AG09319 (cell line): ENCODE measurements around the gene GSTK1.
"Not testable (repeated sequence)": the region's sequence is repeated elsewhere in the genome, so short reads cannot be mapped to it uniquely, and the experiment has no call there.

Experiments
- DNase-seq: peaks from one replicate; pipeline ENCODE4 v3.0.0-alpha.2; 2010; ENCODE audit warnings: low read depth; ENCODE audit errors: extremely low read depth
- TF ChIP-seq, protein P1 (sequence below): IDR thresholded peaks from 2 replicates; pipeline ENCODE4 v1.5.1; 2011; ENCODE audit warnings: low read depth, mild to moderate bottlenecking, inconsistent platforms, low read length, moderate library complexity

The GSTK1 gene

DNA sequence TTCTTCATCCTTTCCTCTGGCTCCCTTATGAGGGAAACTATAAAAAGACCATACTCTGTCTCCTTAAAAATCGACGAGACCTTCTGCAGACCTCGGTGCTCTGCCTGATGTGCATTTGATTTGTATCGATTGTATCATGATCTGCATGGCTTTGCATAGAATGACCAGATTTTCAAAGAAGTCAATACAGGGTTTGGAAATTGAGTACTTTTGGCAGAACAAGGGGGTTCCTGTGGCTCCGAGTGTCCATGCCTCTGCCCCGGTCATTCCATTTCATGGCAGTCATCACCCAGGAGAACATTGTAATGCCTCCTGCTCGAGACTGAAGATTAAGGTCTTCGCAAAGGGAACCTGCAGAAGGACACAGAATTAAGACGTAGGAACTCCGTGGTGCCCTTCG lies 25.6 kb downstream of the GSTK1 start:
- no peak for DNase-seq
- TF ChIP-seq, protein P1, sequence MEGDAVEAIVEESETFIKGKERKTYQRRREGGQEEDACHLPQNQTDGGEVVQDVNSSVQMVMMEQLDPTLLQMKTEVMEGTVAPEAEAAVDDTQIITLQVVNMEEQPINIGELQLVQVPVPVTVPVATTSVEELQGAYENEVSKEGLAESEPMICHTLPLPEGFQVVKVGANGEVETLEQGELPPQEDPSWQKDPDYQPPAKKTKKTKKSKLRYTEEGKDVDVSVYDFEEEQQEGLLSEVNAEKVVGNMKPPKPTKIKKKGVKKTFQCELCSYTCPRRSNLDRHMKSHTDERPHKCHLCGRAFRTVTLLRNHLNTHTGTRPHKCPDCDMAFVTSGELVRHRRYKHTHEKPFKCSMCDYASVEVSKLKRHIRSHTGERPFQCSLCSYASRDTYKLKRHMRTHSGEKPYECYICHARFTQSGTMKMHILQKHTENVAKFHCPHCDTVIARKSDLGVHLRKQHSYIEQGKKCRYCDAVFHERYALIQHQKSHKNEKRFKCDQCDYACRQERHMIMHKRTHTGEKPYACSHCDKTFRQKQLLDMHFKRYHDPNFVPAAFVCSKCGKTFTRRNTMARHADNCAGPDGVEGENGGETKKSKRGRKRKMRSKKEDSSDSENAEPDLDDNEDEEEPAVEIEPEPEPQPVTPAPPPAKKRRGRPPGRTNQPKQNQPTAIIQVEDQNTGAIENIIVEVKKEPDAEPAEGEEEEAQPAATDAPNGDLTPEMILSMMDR: no peak

DNA sequence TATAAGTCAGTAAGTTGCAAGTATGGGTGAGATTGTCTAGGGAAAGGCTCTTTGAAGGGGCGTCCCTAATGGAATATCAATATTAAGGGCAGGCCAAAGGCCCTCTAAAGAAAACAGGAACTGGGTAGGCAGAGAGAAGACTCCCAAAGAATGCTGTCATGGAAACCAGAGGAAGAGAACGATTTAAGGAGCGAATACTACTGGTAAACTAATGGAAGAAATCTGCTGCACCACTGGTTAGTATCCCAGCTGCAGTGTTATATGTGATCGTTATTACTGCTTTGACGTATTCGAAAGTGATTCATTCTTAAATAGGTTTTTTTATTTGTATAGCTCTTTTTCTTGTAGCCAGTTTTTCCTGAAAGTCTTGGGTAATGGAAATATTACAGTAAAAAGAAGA lies 26.2 kb downstream of the GSTK1 start:
- TF ChIP-seq, protein P1: no peak
- no peak for DNase-seq

DNA sequence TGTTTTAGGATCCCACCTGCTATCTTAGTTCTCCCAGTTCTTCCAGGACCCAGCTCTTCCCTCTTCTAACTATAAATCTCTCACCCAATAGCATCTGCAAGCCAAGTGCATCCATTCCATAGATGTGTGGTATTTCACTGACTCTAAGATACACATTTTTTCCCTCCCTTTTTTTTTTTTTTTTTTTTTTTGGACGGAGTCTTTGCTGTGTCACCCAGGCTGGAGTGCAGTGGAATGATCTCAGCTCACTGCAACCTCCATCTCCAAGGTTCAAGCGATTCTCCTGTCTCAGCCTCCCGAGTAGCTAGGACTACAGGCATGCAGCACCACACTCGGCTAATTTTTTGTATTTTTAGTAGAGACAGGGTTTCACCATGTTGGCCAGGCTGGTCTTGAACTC lies 26.6 kb downstream of the GSTK1 start:
- not testable (repeated sequence) for DNase-seq

DNA sequence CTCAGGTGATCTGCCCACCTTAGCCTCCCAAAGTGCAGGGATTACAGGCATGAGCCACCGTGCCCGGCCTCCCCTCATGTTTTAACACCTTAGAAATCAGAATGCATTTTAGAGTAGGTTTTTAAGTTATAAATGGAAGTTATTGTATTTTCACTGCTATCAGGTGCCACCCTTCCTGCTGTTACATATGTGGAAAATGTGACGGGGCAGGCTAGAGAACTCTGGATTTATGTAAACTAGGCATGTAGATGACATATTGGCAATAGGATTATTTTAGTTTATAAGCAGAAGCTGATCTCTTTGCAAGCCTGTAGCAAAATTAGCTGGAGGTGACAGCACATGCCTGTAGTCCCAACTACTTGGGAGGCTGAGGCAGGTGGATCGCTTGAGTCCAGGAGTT lies 27.1 kb downstream of the GSTK1 start:
- DNase-seq: no peak

DNA sequence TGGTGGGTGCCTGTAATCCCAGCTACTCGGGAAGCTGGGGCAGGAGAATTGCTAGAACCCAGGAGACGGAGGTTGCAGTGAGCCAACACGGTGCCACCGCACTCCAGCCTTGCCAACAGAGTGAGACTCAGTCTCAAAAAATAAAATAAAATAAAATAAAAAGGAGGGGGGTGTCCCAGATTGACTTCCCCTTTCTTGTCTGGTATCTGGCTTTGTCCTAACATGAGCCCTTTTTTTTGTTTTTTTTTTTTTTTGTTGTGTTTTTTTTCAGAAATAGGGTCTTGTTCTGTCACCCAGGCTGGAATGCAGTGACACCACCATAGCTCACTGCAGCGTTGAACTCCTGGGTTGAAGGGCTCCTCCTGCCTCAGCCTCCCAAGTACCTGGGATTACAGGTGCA lies 29.6 kb downstream of the GSTK1 start:
- no peak for DNase-seq
- TF ChIP-seq, protein P1: no peak

More for the DNA sequence above, 27.1 kb downstream of the GSTK1 start:
- TF ChIP-seq, protein P1: no peak

DNA sequence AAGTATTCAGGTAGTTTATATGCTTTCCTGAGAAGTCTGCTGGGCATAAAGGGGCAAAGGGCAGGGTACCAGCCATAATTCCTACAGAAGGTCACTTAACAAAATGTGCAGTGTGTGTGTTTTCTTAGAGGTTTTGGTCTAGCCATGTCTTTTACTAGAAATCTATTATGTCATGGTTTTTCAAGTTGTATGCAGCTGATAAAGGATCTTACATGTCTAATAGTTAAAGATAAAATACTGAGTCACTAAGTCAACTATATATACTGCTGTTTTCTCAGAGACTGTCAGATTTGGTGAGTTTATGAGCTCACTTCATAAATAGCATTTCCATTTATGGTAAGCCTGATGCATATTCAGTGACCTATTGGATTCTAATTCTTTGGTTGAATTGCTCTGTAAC lies 32.6 kb downstream of the GSTK1 start:
- TF ChIP-seq, protein P1: no peak
- no peak for DNase-seq

DNA sequence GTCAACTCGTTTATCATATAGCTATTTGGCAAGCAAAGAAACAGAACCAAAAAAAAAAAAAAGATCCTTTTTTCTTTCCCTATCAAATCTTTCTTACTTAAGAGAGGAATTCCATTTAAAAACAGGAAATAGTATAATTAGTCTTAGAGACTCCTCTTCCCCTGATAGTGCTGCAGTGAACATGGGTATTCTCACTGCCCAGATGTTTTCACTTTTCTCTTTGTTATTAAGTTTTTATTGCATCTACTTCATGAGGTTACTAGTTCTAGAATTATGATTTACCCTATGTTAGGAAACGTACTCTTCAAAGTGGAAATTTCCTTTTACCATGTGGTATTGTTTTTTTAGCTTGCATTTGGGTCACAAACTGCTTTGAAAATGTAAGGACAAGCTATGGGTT lies 33.4 kb downstream of the GSTK1 start:
- DNase-seq: no peak
- TF ChIP-seq, protein P1: no peak

DNA sequence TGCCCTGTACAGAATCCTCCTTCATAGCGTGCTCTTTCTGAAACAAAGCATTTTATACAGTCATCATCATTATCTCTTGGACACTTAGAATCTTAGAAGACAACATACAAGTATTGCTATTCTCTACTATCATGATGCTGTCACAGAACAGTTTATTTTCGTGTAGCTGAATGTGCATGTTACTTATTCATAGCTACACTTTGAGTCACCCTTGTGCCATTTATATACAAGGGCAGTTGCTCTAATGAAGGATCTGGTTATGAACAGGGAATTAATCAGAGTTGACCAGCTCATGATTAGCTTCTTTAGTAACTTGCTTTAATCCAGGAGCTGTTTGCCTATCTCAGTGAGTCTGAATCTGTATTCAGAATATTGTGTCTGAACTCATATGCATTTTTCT lies 36.1 kb downstream of the GSTK1 start:
- DNase-seq: no peak
- TF ChIP-seq, protein P1: no peak
